DOHH2 (cell line): ENCODE results near the gene FAM78B.

ENCODE experiments used
- H3F3A ChIP-seq: fragments of 200-600 bp; sonication (generic), shearing (Covaris generic); 2 replicates; pipeline ENCODE4 v1.6.0; 2016; ENCODE audit warnings: antibody characterized with exemption, mild to moderate bottlenecking; ENCODE audit not compliant: control insufficient read depth, insufficient read depth
- H3K27ac ChIP-seq: fragments of 200-600 bp; sonication (generic); 2 replicates; pipeline ENCODE4 v1.5.1; 2014; ENCODE audit warnings: low read depth, mild to moderate bottlenecking, low read length, moderate library complexity
- H3K27me3 ChIP-seq: fragments of 200-600 bp; sonication (generic); 2 replicates; pipeline ENCODE4 v1.6.1; 2014; ENCODE audit warnings: mild to moderate bottlenecking, low read length, mixed read lengths; ENCODE audit not compliant: control insufficient read depth
- H3K36me3 ChIP-seq: fragments of 200-600 bp; sonication (generic); 2 replicates; pipeline ENCODE4 v1.6.1; 2014; ENCODE audit warnings: mild to moderate bottlenecking, low read length, moderate library complexity, mixed read lengths; ENCODE audit not compliant: control insufficient read depth
- H3K4me1 ChIP-seq: fragments of 200-600 bp; sonication (generic); 2 replicates; pipeline ENCODE4 v1.6.1; 2014; ENCODE audit warnings: mild to moderate bottlenecking, low read length, mixed read lengths; ENCODE audit not compliant: control insufficient read depth
- H3K4me2 ChIP-seq: fragments of 200-600 bp; sonication (generic); 2 replicates; pipeline ENCODE4 v1.6.0; 2014; ENCODE audit warnings: mild to moderate bottlenecking, low read length, moderate library complexity
- H3K4me3 ChIP-seq: fragments of 200-600 bp; sonication (generic); 2 replicates; pipeline ENCODE4 v1.5.1; 2014; ENCODE audit warnings: mild to moderate bottlenecking, low read length, mixed read lengths
- H3K79me2 ChIP-seq: fragments of 200-600 bp; sonication (generic); 2 replicates; pipeline ENCODE4 v1.6.1; 2014; ENCODE audit warnings: mild to moderate bottlenecking, low read length, mixed read lengths; ENCODE audit not compliant: control insufficient read depth
- H3K9me2 ChIP-seq: fragments of 200-600 bp; sonication (generic); replicated peaks from 2 replicates; pipeline ENCODE4 v1.6.1; 2014; ENCODE audit warnings: mild to moderate bottlenecking, low read length, mixed read lengths; ENCODE audit not compliant: control insufficient read depth
- H3K9me3 ChIP-seq: fragments of 200-600 bp; sonication (generic); 2 replicates; pipeline ENCODE4 v1.6.1; 2014; ENCODE audit warnings: antibody characterized with exemption, low read length, mixed read lengths; ENCODE audit not compliant: control insufficient read depth, insufficient read depth
- H4K20me1 ChIP-seq: fragments of 200-600 bp; sonication (generic); 2 replicates; pipeline ENCODE4 v1.6.0; 2014; ENCODE audit warnings: low read depth, mild to moderate bottlenecking, antibody characterized with exemption, low read length, moderate library complexity; ENCODE audit not compliant: control insufficient read depth, insufficient read depth
- CTCF ChIP-seq: fragments of 200-600 bp; sonication (generic); IDR thresholded peaks from one replicate; pipeline ENCODE4 v1.5.1; 2014; ENCODE audit warnings: antibody characterized with exemption, mild to moderate bottlenecking, low read depth, low read length; ENCODE audit not compliant: poor library complexity, severe bottlenecking
- EZH2phosphoT487 ChIP-seq: fragments of 200-600 bp; sonication (generic); IDR thresholded peaks from 2 replicates; pipeline ENCODE4 v1.6.1; 2017; ENCODE audit warnings: borderline replicate concordance, mild to moderate bottlenecking, antibody characterized with exemption, low read length, moderate library complexity, mixed read lengths

The FAM78B gene

GRCh38 chr1:166031932-166032571, 134.7 kb downstream of the FAM78B start:
- Histone ChIP-seq H3K36me3 (no peaks in the 10 kb centered on the region), H3K4me1 (no peaks in the 10 kb centered on the region), H3K4me2 (no peak overlapping the region), H3K27ac (no peak overlapping the region), H3F3A (no peaks in the 10 kb centered on the region), H3K9me3 (no peaks in the 10 kb centered on the region), H3K4me3 (no peak overlapping the region), H3K79me2 (no peaks in the 10 kb centered on the region), H4K20me1 (no peaks in the 10 kb centered on the region), H3K9me2 (no peaks in the 10 kb centered on the region), H3K27me3 (no peaks in the 10 kb centered on the region)
- no peak for TF ChIP-seq EZH2phosphoT487
- no peak for TF ChIP-seq CTCF

- H3K27ac ChIP-seq = no peak overlapping the region
- no peaks in the 10 kb centered on the region for H3K79me2 ChIP-seq
- TF ChIP-seq EZH2phosphoT487 = no peak
- TF ChIP-seq CTCF = no peak
- H3F3A ChIP-seq = no peaks in the 10 kb centered on the region
- no peak overlapping the region for H3K4me2 ChIP-seq
- H3K9me3 ChIP-seq = no peaks in the 10 kb centered on the region
- no peaks in the 10 kb centered on the region for H4K20me1 ChIP-seq
- no peaks in the 10 kb centered on the region for H3K36me3 ChIP-seq
- no peaks in the 10 kb centered on the region for H3K9me2 ChIP-seq
- H3K4me3 ChIP-seq = no peak overlapping the region
- no peaks in the 10 kb centered on the region for H3K27me3 ChIP-seq
- no peaks in the 10 kb centered on the region for H3K4me1 ChIP-seq
Measured at GRCh38 chr1:166029196-166029945, 137.4 kb downstream of the FAM78B start.

- no peaks in the 10 kb centered on the region for H3K36me3 ChIP-seq
- H3K27me3 ChIP-seq = no peaks in the 10 kb centered on the region
- H3K4me2 ChIP-seq = no peak overlapping the region
- no peaks in the 10 kb centered on the region for H3K9me2 ChIP-seq
- no peaks in the 10 kb centered on the region for H3F3A ChIP-seq
- H4K20me1 ChIP-seq = no peaks in the 10 kb centered on the region
- H3K4me3 ChIP-seq = no peak overlapping the region
- H3K4me1 ChIP-seq = no peaks in the 10 kb centered on the region
- H3K9me3 ChIP-seq = no peaks in the 10 kb centered on the region
- TF ChIP-seq CTCF (no peak), EZH2phosphoT487 (no peak)
- H3K79me2 ChIP-seq = no peaks in the 10 kb centered on the region
- no peak overlapping the region for H3K27ac ChIP-seq
Measured at GRCh38 chr1:166026555-166026954, 140.2 kb downstream of the FAM78B start.
